ENCODE data around the gene NELL1.

NELL1 gene

DNA sequence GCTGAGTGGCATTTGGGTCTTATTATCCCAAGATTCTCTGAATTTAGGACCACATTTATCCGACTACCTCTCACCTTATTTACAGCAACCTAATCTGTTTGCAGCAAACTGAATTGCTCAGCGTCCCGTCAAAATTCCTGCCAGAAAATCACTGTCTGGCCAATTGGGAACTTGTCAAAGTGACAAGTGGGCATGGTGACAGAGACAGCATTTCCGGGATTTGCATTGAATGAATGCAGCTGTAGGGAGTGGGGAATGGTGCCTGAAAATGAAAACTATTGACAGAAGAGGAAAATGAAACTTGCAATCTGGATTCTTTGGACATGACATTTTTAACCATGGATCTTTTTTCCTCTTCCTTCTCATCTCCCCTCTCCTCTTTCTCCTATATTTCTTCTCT is 113.8 kb downstream of the NELL1 start:
- TF ChIP-seq, protein P1, sequence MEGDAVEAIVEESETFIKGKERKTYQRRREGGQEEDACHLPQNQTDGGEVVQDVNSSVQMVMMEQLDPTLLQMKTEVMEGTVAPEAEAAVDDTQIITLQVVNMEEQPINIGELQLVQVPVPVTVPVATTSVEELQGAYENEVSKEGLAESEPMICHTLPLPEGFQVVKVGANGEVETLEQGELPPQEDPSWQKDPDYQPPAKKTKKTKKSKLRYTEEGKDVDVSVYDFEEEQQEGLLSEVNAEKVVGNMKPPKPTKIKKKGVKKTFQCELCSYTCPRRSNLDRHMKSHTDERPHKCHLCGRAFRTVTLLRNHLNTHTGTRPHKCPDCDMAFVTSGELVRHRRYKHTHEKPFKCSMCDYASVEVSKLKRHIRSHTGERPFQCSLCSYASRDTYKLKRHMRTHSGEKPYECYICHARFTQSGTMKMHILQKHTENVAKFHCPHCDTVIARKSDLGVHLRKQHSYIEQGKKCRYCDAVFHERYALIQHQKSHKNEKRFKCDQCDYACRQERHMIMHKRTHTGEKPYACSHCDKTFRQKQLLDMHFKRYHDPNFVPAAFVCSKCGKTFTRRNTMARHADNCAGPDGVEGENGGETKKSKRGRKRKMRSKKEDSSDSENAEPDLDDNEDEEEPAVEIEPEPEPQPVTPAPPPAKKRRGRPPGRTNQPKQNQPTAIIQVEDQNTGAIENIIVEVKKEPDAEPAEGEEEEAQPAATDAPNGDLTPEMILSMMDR (IDR thresholded peaks at IDR 0.05; ENCODE audit: poor library complexity, severe bottlenecking): no peak
- DNase-seq (ENCODE audit: low spot score): no peak
- H3K36me3 ChIP-seq (ENCODE audit: low read depth): no peaks in the 10 kb centered on the region
- H3K9me3 ChIP-seq (ENCODE audit: severe bottlenecking): no peaks in the 10 kb centered on the region
- no peak overlapping the region for H3K27ac ChIP-seq (ENCODE audit: poor library complexity, severe bottlenecking)
- H3K4me1 ChIP-seq (ENCODE audit: insufficient read depth, poor library complexity, severe bottlenecking): no peaks in the 10 kb centered on the region
- ATAC-seq (ENCODE audit: low read depth): no peak
- no peaks in the 10 kb centered on the region for H3K27me3 ChIP-seq (ENCODE audit: insufficient read depth, poor library complexity, severe bottlenecking)
- no peak overlapping the region for H3K4me3 ChIP-seq (ENCODE audit: severe bottlenecking)

DNA sequence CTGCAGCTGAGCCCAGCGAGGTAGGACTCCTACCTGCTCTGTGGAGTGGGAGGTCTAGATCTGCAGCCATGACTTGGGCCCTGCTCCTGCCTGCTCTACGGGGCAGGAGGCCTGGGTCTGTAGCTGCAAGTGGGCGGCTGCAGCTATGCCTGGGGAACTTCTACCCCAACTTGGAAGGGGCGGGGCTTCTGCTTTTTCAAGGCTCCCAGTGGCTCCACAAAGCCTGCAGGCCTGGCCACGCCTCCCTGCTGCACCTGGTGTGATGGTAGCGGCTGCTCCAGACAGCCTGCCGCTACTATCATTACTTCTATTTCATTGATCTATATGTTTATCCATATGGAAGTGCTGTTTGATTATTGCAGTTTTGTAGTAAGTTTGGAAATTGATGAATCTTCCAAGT is 121.2 kb downstream of the NELL1 start:
- H3K4me3 ChIP-seq (ENCODE audit: severe bottlenecking): no peak overlapping the region
- no peaks in the 10 kb centered on the region for H3K36me3 ChIP-seq (ENCODE audit: low read depth)
- no peaks in the 10 kb centered on the region for H3K4me1 ChIP-seq (ENCODE audit: insufficient read depth, poor library complexity, severe bottlenecking)
- H3K9me3 ChIP-seq (ENCODE audit: severe bottlenecking): no peaks in the 10 kb centered on the region
- ATAC-seq (ENCODE audit: low read depth) (no peak), DNase-seq (ENCODE audit: low spot score) (no peak)
- no peaks in the 10 kb centered on the region for H3K27me3 ChIP-seq (ENCODE audit: insufficient read depth, poor library complexity, severe bottlenecking)
- no peak overlapping the region for H3K27ac ChIP-seq (ENCODE audit: poor library complexity, severe bottlenecking)
- TF ChIP-seq, protein P1 (IDR thresholded peaks at IDR 0.05; ENCODE audit: poor library complexity, severe bottlenecking): no peak

DNA sequence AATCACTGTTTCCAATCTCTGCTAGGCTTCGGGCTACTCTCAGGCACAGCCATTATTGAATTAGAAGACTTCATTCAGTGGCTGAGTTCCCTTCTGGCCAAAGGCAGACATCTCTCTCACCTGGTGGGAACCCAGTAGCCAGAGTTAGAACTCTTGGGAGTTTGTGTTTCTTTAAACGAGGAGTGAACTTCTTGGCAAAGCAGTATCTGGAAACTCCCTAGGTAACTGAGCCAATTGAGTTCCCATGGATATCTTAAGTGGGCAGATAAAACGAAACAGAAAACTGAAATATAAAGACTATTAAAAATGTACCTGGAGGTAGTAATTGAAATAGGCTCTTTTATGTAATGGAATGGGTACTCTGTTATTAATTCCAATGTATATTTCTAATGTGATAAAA is 125.6 kb downstream of the NELL1 start:
- H3K27ac ChIP-seq (ENCODE audit: poor library complexity, severe bottlenecking): no peak overlapping the region
- H3K4me1 ChIP-seq (ENCODE audit: insufficient read depth, poor library complexity, severe bottlenecking): no peaks in the 10 kb centered on the region
- no peak for DNase-seq (ENCODE audit: low spot score)
- H3K9me3 ChIP-seq (ENCODE audit: severe bottlenecking): no peaks in the 10 kb centered on the region
- H3K27me3 ChIP-seq (ENCODE audit: insufficient read depth, poor library complexity, severe bottlenecking): no peaks in the 10 kb centered on the region
- no peak overlapping the region for H3K4me3 ChIP-seq (ENCODE audit: severe bottlenecking)
- ATAC-seq (ENCODE audit: low read depth): no peak
- H3K36me3 ChIP-seq (ENCODE audit: low read depth): no peaks in the 10 kb centered on the region
- TF ChIP-seq, protein P1 (IDR thresholded peaks at IDR 0.05; ENCODE audit: poor library complexity, severe bottlenecking): no peak

DNA sequence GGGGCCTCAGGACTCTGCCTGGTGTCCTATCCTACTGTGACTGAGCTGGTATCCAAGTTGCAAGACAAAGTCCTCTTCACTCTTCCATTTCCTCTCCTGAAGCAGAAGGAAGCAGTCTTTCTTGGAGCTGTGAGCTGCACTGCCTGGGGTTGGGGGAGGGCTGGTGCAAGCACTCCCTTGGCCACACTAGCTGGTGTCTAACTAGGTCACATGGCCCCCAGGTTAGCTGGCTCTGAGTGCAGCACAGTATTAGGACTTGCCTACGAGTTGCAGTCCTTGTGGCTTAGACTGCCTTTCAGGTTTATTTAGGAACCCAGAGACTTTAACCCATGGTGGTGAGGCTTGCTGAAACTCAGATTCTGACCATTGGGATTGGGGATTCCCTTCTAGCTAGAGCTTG is 138.9 kb downstream of the NELL1 start:
- Histone ChIP-seq H3K4me1 (ENCODE audit: insufficient read depth, poor library complexity, severe bottlenecking) (no peaks in the 10 kb centered on the region), H3K27me3 (ENCODE audit: insufficient read depth, poor library complexity, severe bottlenecking) (no peaks in the 10 kb centered on the region), H3K9me3 (ENCODE audit: severe bottlenecking) (no peaks in the 10 kb centered on the region), H3K36me3 (ENCODE audit: low read depth) (no peaks in the 10 kb centered on the region), H3K27ac (ENCODE audit: poor library complexity, severe bottlenecking) (no peak overlapping the region), H3K4me3 (ENCODE audit: severe bottlenecking) (no peak overlapping the region)
- ATAC-seq (ENCODE audit: low read depth): no peak
- no peak for DNase-seq (ENCODE audit: low spot score)
- TF ChIP-seq, protein P1 (IDR thresholded peaks at IDR 0.05; ENCODE audit: poor library complexity, severe bottlenecking): no peak

DNA sequence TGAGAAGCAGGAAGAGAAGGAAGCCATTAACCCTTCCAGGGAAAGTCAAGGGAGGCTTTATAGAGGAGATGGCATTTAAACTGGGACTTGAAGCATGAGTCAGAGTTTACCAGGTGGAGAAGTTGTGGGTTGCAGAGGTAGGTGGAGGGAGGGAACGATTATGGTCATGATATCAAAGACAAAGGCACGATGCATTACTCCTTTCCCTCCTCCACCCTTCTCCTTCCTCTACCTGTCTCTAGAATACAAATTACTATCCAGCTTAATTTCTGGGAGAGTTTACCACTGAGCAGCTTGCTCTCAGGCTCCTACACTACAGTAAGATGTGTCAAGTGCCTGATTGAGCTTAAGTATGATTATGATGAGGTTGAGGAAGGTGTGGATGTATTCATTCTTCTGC is 151.7 kb downstream of the NELL1 start:
- TF ChIP-seq, protein P1 (IDR thresholded peaks at IDR 0.05; ENCODE audit: poor library complexity, severe bottlenecking): no peak
- Histone ChIP-seq H3K27me3 (ENCODE audit: insufficient read depth, poor library complexity, severe bottlenecking) (no peaks in the 10 kb centered on the region), H3K4me3 (ENCODE audit: severe bottlenecking) (no peak overlapping the region), H3K27ac (ENCODE audit: poor library complexity, severe bottlenecking) (no peak overlapping the region), H3K36me3 (ENCODE audit: low read depth) (no peaks in the 10 kb centered on the region), H3K9me3 (ENCODE audit: severe bottlenecking) (no peaks in the 10 kb centered on the region), H3K4me1 (ENCODE audit: insufficient read depth, poor library complexity, severe bottlenecking) (no peaks in the 10 kb centered on the region)
- ATAC-seq (ENCODE audit: low read depth) (no peak), DNase-seq (ENCODE audit: low spot score) (no peak)

Data from RWPE2 (cell line).